DOHH2 (cell line): ENCODE results near the gene SAMD14.

Experiments used
- H3F3A ChIP-seq: fragments of 200-600 bp; sonication (generic), shearing (Covaris generic); 2 replicates; pipeline ENCODE4 v1.6.0; 2016; ENCODE audit warnings: antibody characterized with exemption, mild to moderate bottlenecking; ENCODE audit not compliant: control insufficient read depth, insufficient read depth
- H3K27ac ChIP-seq: fragments of 200-600 bp; sonication (generic); 2 replicates; pipeline ENCODE4 v1.5.1; 2014; ENCODE audit warnings: low read depth, mild to moderate bottlenecking, low read length, moderate library complexity
- H3K27me3 ChIP-seq: fragments of 200-600 bp; sonication (generic); 2 replicates; pipeline ENCODE4 v1.6.1; 2014; ENCODE audit warnings: mild to moderate bottlenecking, low read length, mixed read lengths; ENCODE audit not compliant: control insufficient read depth
- H3K36me3 ChIP-seq: fragments of 200-600 bp; sonication (generic); 2 replicates; pipeline ENCODE4 v1.6.1; 2014; ENCODE audit warnings: mild to moderate bottlenecking, low read length, moderate library complexity, mixed read lengths; ENCODE audit not compliant: control insufficient read depth
- H3K4me1 ChIP-seq: fragments of 200-600 bp; sonication (generic); 2 replicates; pipeline ENCODE4 v1.6.1; 2014; ENCODE audit warnings: mild to moderate bottlenecking, low read length, mixed read lengths; ENCODE audit not compliant: control insufficient read depth
- H3K4me2 ChIP-seq: fragments of 200-600 bp; sonication (generic); 2 replicates; pipeline ENCODE4 v1.6.0; 2014; ENCODE audit warnings: mild to moderate bottlenecking, low read length, moderate library complexity
- H3K4me3 ChIP-seq: fragments of 200-600 bp; sonication (generic); 2 replicates; pipeline ENCODE4 v1.5.1; 2014; ENCODE audit warnings: mild to moderate bottlenecking, low read length, mixed read lengths
- H3K79me2 ChIP-seq: fragments of 200-600 bp; sonication (generic); 2 replicates; pipeline ENCODE4 v1.6.1; 2014; ENCODE audit warnings: mild to moderate bottlenecking, low read length, mixed read lengths; ENCODE audit not compliant: control insufficient read depth
- H3K9me2 ChIP-seq: fragments of 200-600 bp; sonication (generic); replicated peaks from 2 replicates; pipeline ENCODE4 v1.6.1; 2014; ENCODE audit warnings: mild to moderate bottlenecking, low read length, mixed read lengths; ENCODE audit not compliant: control insufficient read depth
- H3K9me3 ChIP-seq: fragments of 200-600 bp; sonication (generic); 2 replicates; pipeline ENCODE4 v1.6.1; 2014; ENCODE audit warnings: antibody characterized with exemption, low read length, mixed read lengths; ENCODE audit not compliant: control insufficient read depth, insufficient read depth
- H4K20me1 ChIP-seq: fragments of 200-600 bp; sonication (generic); 2 replicates; pipeline ENCODE4 v1.6.0; 2014; ENCODE audit warnings: low read depth, mild to moderate bottlenecking, antibody characterized with exemption, low read length, moderate library complexity; ENCODE audit not compliant: control insufficient read depth, insufficient read depth
- EZH2phosphoT487 ChIP-seq: fragments of 200-600 bp; sonication (generic); IDR thresholded peaks from 2 replicates; pipeline ENCODE4 v1.6.1; 2017; ENCODE audit warnings: borderline replicate concordance, mild to moderate bottlenecking, antibody characterized with exemption, low read length, moderate library complexity, mixed read lengths
- TF ChIP-seq, protein P1 (sequence below): fragments of 200-600 bp; sonication (generic); IDR thresholded peaks from one replicate; pipeline ENCODE4 v1.5.1; 2014; ENCODE audit warnings: antibody characterized with exemption, mild to moderate bottlenecking, low read depth, low read length; ENCODE audit not compliant: poor library complexity, severe bottlenecking

Gene SAMD14

DNA sequence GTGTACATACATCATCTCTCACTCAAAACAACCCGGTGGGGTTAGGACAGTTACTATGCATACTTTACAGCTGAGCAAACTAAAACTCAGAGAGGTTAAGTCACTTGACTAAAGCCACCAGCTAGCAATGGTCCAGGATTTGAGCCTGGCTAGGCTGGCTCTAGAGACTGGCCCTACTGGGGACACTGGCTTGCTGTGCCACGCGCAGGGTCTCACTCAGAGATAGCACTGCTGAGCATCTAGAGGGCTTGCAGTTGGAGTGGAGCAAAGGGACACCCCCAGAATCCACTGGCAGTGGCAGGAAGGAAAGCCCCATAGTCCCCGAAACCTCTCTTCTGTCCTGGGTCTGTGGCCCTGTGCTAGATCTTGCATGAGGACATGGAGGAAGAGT, 11.1 kb downstream of the SAMD14 start:
- Histone ChIP-seq H3K9me3 (no peaks in the 10 kb centered on the region), H3K4me2 (no peak overlapping the region), H3K27ac (no peak overlapping the region), H3K79me2 (no peaks in the 10 kb centered on the region), H3K4me1 (peaks cover 4% of the 10 kb centered on the region; the same call in 1 of the 2 replicates), H3K36me3 (no peaks in the 10 kb centered on the region), H4K20me1 (no peaks in the 10 kb centered on the region), H3K27me3 (peaks cover 56% of the 10 kb centered on the region), H3F3A (no peaks in the 10 kb centered on the region), H3K9me2 (no peaks in the 10 kb centered on the region), H3K4me3 (no peak overlapping the region)
- no peak for TF ChIP-seq EZH2phosphoT487
- TF ChIP-seq, protein P1, sequence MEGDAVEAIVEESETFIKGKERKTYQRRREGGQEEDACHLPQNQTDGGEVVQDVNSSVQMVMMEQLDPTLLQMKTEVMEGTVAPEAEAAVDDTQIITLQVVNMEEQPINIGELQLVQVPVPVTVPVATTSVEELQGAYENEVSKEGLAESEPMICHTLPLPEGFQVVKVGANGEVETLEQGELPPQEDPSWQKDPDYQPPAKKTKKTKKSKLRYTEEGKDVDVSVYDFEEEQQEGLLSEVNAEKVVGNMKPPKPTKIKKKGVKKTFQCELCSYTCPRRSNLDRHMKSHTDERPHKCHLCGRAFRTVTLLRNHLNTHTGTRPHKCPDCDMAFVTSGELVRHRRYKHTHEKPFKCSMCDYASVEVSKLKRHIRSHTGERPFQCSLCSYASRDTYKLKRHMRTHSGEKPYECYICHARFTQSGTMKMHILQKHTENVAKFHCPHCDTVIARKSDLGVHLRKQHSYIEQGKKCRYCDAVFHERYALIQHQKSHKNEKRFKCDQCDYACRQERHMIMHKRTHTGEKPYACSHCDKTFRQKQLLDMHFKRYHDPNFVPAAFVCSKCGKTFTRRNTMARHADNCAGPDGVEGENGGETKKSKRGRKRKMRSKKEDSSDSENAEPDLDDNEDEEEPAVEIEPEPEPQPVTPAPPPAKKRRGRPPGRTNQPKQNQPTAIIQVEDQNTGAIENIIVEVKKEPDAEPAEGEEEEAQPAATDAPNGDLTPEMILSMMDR, result no peak

DNA sequence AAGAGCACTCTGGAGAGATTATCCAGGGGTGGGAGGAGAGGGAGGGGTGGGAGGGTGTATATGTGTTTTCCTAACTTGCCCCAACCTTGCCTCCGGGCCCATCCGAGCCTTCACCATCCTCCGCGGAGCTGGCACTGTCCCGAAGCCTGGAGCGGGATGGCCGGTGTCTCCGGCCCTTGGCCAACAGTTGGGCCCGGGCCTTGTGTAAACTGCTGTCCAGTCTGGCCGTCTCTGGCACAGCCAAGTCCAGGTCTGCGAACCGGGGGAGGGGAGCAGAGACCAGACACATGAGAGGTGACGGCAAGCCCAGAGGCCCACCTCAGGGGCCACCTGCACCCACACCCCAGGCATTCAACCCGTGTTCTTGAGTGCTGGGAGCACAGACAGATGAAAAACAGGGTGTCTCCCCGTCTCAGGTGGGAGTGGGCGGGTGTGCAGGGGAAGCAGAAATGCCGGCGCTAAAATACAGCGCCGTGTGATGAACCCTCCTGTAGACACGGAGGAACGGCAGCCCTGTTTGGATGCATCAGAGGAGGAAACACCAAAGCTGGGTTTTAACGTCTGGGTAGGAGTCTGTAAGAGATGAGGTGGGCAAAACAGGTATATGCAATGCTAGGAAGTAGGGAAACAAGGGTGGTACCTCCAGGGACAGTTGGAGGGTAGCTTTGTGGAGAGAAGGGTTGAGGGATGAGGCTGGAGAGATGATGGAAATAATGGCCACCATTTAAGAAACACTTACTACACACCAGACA, 11.7 kb downstream of the SAMD14 start:
- Histone ChIP-seq H3K27ac (no peak overlapping the region), H3K9me2 (no peaks in the 10 kb centered on the region), H3K4me2 (no peak overlapping the region), H3F3A (no peaks in the 10 kb centered on the region), H3K4me1 (peaks cover 4% of the 10 kb centered on the region; the same call in 1 of the 2 replicates), H3K27me3 (peaks cover 53% of the 10 kb centered on the region), H3K4me3 (no peak overlapping the region), H3K36me3 (no peaks in the 10 kb centered on the region), H4K20me1 (no peaks in the 10 kb centered on the region), H3K9me3 (no peaks in the 10 kb centered on the region), H3K79me2 (no peaks in the 10 kb centered on the region)
- no peak for TF ChIP-seq EZH2phosphoT487
- TF ChIP-seq, protein P1, result no peak

DNA sequence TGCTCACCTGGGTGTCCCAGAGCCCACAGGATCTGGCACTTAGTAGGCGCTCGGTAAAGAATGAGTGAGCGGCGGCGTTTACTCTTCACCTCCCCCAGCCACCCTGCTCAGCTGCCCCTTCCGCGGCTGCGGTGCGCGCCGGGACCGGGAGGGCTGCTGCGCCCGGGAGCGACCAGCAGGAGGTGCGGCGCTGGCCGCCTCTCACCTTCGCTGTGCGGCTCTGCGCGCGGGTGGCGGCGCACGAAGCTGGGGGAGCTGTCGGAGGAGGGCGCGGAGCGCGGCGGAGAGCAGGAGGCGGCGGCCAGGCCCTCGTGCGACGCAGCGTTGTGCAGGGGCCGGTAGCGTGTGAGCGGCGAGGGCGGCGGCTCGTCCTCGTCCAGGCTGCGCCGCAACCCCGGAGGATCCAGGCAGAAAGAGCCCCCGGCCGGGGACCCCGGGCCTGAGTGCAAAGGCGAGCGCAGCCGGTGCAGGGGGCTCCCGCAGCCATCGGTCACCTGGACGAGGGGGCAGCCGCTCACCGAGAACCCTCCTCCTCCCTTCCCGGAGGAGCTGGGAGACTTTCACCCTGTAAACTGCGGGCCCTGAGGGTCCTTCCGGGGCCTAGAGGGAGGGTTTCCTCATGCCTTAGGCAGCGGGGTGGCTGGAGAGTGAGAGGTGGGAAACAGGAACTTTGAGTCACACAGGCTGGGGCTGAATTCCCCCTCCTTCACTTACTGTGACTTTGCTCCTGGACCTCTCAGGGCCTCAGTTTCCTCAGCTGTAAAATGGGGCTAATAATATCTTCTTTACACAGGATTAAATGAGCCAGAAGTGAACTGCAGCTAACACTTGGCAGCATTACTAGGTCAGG, 12.5 kb downstream of the SAMD14 start:
- Histone ChIP-seq H3K36me3 (no peaks in the 10 kb centered on the region), H3K4me2 (peak overlapping the region; percentile 22; the same call in 1 of the 2 replicates), H4K20me1 (no peaks in the 10 kb centered on the region), H3F3A (no peaks in the 10 kb centered on the region), H3K4me1 (peaks cover 4% of the 10 kb centered on the region; the same call in 1 of the 2 replicates), H3K79me2 (no peaks in the 10 kb centered on the region), H3K9me2 (no peaks in the 10 kb centered on the region), H3K9me3 (no peaks in the 10 kb centered on the region), H3K4me3 (no peak overlapping the region), H3K27ac (no peak overlapping the region), H3K27me3 (peaks cover 50% of the 10 kb centered on the region)
- TF ChIP-seq EZH2phosphoT487, result 0 out of 2 replicates have a peak, but pooled peaks have one; percentile 40
- TF ChIP-seq, protein P1, result peak; percentile 52
